Kidney epithelial cell (primary cell): Measurements from ENCODE around the gene INF2. TPM values are rescaled to one million over a fixed set of nuclear protein-coding genes. Genes with fewer than 3 reads are reported as not detected.

Experiments used
- DNase-seq: peaks from one replicate; pipeline ENCODE4 v3.0.0-alpha.2; 2010; ENCODE audit warnings: low read depth
- H3K27me3 ChIP-seq: 2 replicates; pipeline ENCODE4 v1.6.0; 2011; ENCODE audit warnings: low read length; ENCODE audit not compliant: control insufficient read depth, insufficient read depth
- H3K36me3 ChIP-seq: 2 replicates; pipeline ENCODE4 v1.5.1; 2011; ENCODE audit warnings: low read length; ENCODE audit not compliant: control insufficient read depth, insufficient read depth
- H3K4me3 ChIP-seq: 2 replicates; pipeline ENCODE4 v1.5.1; 2011; ENCODE audit warnings: low read depth, mild to moderate bottlenecking, control low read depth, low read length
- CTCF ChIP-seq: IDR thresholded peaks from 2 replicates; pipeline ENCODE4 v1.5.1; 2011; ENCODE audit warnings: mild to moderate bottlenecking, moderate library complexity, low read length, control low read depth, inconsistent platforms; ENCODE audit not compliant: insufficient read depth, poor library complexity, severe bottlenecking
- total RNA-seq: library from RNA; depleted of rRNA; stranded (reverse); fragments of >200 nt; gene quantifications from 2 replicates; pipeline ENCODE4 v1.2.3, GENCODE V29; 2015

INF2 gene
- total RNA-seq, 1 donor from 2014 or later: 109 TPM

- DNase-seq: peak; percentile 25
Observed at GRCh38 chr14:104694991-104695659, 5.7 kb downstream of the INF2 start.

GRCh38 chr14:104695660-104696000 lies 6.2 kb downstream of the INF2 start:
- no peak for TF ChIP-seq CTCF
- H3K4me3 ChIP-seq: no peak overlapping the region
- DNase-seq: no peak
- no peaks in the 10 kb centered on the region for H3K36me3 ChIP-seq
- no peaks in the 10 kb centered on the region for H3K27me3 ChIP-seq

More at GRCh38 chr14:104694991-104695659, 5.7 kb downstream of the INF2 start:
- no peak overlapping the region for H3K4me3 ChIP-seq
- H3K36me3 ChIP-seq: no peaks in the 10 kb centered on the region
- no peaks in the 10 kb centered on the region for H3K27me3 ChIP-seq
- no peak for TF ChIP-seq CTCF

DNA sequence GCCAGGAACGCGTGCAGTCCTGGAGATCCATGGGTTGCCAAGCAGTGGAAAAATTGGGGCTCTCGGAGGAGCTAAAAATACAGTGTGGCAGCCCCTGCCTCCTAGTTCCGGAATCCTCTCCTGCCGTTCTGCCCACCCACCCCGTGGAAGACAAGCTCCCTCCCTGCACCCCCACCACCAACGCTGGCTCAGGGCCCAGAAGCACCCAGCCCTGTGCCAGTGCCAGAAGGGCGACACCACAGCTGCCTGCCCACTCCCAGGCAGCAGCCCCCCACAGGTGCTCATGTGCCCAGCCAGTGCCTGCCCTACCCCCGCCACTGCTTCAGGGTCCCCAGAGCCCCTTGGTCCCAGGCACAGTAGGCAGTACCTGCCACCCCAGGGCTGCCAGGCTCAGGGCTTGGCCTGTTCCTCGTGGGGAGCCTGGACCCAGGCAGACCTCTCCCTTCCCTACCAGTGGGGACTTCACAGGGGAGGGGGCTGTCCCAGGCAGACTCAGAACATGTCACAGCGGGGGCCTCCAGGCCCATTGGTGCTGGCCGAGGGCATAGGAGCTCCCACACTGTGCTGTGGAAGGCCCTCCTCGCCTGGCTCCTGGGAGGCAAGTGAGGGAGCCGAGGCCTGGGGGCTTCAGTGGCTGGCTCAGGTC lies 7.4 kb downstream of the INF2 start:
- no peaks in the 10 kb centered on the region for H3K27me3 ChIP-seq

DNA sequence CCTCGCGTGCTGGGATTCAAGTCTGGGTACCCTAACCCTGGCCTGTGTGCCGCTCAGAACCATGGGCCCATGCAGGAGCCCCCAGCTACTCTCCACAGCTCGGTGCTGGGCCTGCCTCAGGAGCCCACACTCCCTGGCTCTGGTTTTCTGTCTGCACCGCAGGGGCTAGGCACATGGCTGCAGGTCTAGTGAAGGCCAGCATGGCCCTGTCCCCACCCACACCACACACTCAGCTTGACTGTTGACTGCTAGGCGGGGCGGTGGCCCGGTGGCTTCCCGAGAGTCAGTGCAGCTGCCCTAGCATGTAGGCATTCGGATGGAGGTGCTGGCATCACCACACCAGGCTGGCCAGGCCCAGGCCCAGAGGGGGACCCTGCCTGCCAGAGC lies 7.9 kb downstream of the INF2 start:
- no peak for TF ChIP-seq CTCF
- Histone ChIP-seq H3K36me3 (no peaks in the 10 kb centered on the region), H3K27me3 (no peaks in the 10 kb centered on the region), H3K4me3 (no peak overlapping the region)
- no peak for DNase-seq

More for the DNA sequence above, 7.4 kb downstream of the INF2 start:
- no peak for DNase-seq
- no peak for TF ChIP-seq CTCF
- H3K4me3 ChIP-seq: no peak overlapping the region
- no peaks in the 10 kb centered on the region for H3K36me3 ChIP-seq

DNA sequence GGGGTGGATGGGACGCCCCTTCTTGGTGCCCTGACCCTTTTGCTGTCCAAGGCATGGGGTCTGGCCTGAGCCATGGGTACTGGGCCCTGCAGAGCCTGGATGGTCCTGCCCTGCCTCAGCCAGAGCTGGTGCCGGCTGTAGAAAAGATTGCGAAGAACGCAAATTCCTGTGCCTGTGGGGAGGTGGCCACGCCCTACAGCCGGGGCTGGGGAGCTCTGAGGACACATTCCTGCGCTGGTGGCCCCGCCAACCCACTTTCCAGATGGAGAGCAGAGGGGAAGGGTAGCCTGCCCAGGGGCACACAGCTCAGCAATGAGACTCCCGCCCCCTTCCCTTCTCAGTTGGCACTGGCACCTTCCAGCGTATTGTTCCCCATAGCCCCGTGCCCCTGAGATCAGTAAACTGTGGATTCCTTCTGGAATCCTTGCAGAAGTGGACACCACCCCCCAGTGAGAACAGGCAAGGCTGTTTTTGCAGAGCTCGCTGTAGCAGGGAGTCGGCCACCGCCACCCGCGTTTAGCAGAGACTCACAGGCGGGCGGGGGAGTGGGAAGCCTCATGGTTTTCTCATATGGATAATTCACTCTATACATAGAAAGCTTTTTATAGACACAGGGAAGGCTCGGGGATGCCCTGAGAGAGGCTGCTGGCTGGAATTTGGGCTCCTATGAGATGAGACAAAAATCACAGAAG lies 8.6 kb downstream of the INF2 start:
- no peak for DNase-seq
- Histone ChIP-seq H3K4me3 (no peak overlapping the region), H3K27me3 (no peaks in the 10 kb centered on the region), H3K36me3 (no peaks in the 10 kb centered on the region)
- no peak for TF ChIP-seq CTCF
